BLaER1 treated with 17β-estradiol and CSF1 and Interleukin-3, amounts not matched to agents 10 nM and 100 nM (cell line): ENCODE measurements around the gene AGAP1.
A peak's percentile ranks its signal among the peaks of the same experiment; 100 is the strongest.

Source experiments
- H3K27ac ChIP-seq, 11 experiments: shearing (Covaris generic); formaldehyde crosslinking; 2 replicates each; pipeline ENCODE4 v1.8.1; 2022
- H3K27me3 ChIP-seq, 11 experiments: shearing (Covaris generic); formaldehyde crosslinking; 2 replicates each; pipeline ENCODE4 v1.8.1; 2022
- H3K36me3 ChIP-seq, 11 experiments: shearing (Covaris generic); formaldehyde crosslinking; 2 replicates each; pipeline ENCODE4 v1.8.1; 2022
- H3K4me1 ChIP-seq, 10 experiments: shearing (Covaris generic); formaldehyde crosslinking; 2 replicates each; pipeline ENCODE4 v1.8.1; 2022
- H3K4me2 ChIP-seq, 11 experiments: shearing (Covaris generic); formaldehyde crosslinking; 2 replicates each; pipeline ENCODE4 v1.8.1; 2022
- H3K4me3 ChIP-seq, 10 experiments: shearing (Covaris generic); formaldehyde crosslinking; 2 replicates each; pipeline ENCODE4 v1.8.1; 2022
- H3K9ac ChIP-seq, 11 experiments: shearing (Covaris generic); formaldehyde crosslinking; 2 replicates each; pipeline ENCODE4 v1.8.1; 2022
- H3K9me3 ChIP-seq, 11 experiments: shearing (Covaris generic); formaldehyde crosslinking; replicated peaks in 1 of 11; 2 replicates each; pipeline ENCODE4 v1.8.1; 2022
- H4K20me1 ChIP-seq, 11 experiments: shearing (Covaris generic); formaldehyde crosslinking; 2 replicates each; pipeline ENCODE4 v1.8.1; 2022
- Cebpa-rat ChIP-seq, 11 experiments: shearing (Covaris generic); IDR thresholded peaks; 2 replicates each; pipeline ENCODE4 v1.8.1; 2022

AGAP1 gene

GRCh38 chr2:235495373-235496238 lies 1.8 kb downstream of the AGAP1 start:
- Histone ChIP-seq H3K27ac (peak overlapping the region in 7 of 11 experiments; percentile 75 to 85 (median 80); a peak in 10 of 22 replicates), H3K9me3 (peaks cover 0 to 12% (median 4%) of the 10 kb centered on the region in 11 experiments; a peak in 6 of 22 replicates), H3K9ac (peak overlapping the region; percentile 75 to 90 (median 85); a peak in 21 of 22 replicates), H3K27me3 (peaks cover 0 to 39% (median 0%) of the 10 kb centered on the region in 11 experiments; a peak in 6 of 22 replicates), H3K4me2 (peak overlapping the region; percentile 93 to 100 (median 98)), H3K4me1 (peaks cover 29 to 70% (median 55%) of the 10 kb centered on the region in 10 experiments), H4K20me1 (peaks cover 54 to 61% (median 59%) of the 10 kb centered on the region in 11 experiments; a peak in 21 of 22 replicates), H3K36me3 (no peaks in the 10 kb centered on the region), H3K4me3 (peak overlapping the region; percentile 69 to 87 (median 82))
- TF ChIP-seq Cebpa-rat (IDR thresholded peaks at IDR 0.05), result no peak

- peak overlapping the region in 8 of 10 experiments; percentile 79 to 87 (median 85); a peak in 13 of 20 replicates for H3K4me3 ChIP-seq
- H3K4me1 ChIP-seq, result peaks cover 35 to 76% (median 61%) of the 10 kb centered on the region in 10 experiments
- no peak for TF ChIP-seq Cebpa-rat (IDR thresholded peaks at IDR 0.05)
- H4K20me1 ChIP-seq, result peaks cover 60 to 67% (median 65%) of the 10 kb centered on the region in 11 experiments; a peak in 21 of 22 replicates
- no peak overlapping the region for H3K27ac ChIP-seq
- H3K9me3 ChIP-seq, result peaks cover 0 to 12% (median 4%) of the 10 kb centered on the region in 11 experiments; a peak in 6 of 22 replicates
- peaks cover 0 to 39% (median 0%) of the 10 kb centered on the region in 11 experiments; a peak in 6 of 22 replicates for H3K27me3 ChIP-seq
- H3K9ac ChIP-seq, result peak overlapping the region in 7 of 11 experiments; percentile 84 to 90 (median 87); a peak in 10 of 22 replicates
- H3K36me3 ChIP-seq, result no peaks in the 10 kb centered on the region
- H3K4me2 ChIP-seq, result peak overlapping the region; percentile 93 to 100 (median 98)
These were observed 2.4 kb downstream of the AGAP1 start for GRCh38 chr2:235496239-235496621.

DNA sequence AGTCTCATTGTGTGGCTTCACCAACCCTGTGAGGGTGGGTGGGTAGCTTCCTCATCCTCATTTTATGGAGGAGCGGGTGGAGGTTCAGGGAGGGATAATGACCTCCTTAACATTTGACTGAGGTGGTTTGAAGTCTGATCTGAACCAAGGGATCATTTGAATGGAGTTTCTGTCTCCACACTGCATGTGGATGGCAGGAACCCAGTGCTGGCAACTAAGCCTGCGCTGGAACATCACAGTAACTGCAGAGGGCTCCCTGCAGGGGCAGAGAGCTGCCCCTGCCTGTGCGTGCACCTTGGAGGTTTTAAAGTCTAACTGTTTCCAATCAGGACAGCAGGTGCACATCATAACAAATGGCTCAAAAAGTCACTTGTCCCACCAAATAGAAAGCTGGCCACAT lies 3.3 kb downstream of the AGAP1 start:
- Histone ChIP-seq H3K9me3 (peaks cover 0 to 3% (median 0%) of the 10 kb centered on the region in 11 experiments; a peak in 2 of 22 replicates), H3K9ac (no peak overlapping the region), H3K36me3 (no peaks in the 10 kb centered on the region), H3K4me2 (peak overlapping the region; percentile 93 to 100 (median 98); a peak in 21 of 22 replicates), H3K27me3 (peaks cover 0 to 39% (median 0%) of the 10 kb centered on the region in 11 experiments; a peak in 6 of 22 replicates), H3K4me3 (no peak overlapping the region), H3K27ac (no peak overlapping the region), H4K20me1 (peaks cover 67 to 75% (median 74%) of the 10 kb centered on the region in 11 experiments; a peak in 21 of 22 replicates), H3K4me1 (peaks cover 44 to 84% (median 70%) of the 10 kb centered on the region in 10 experiments)
- TF ChIP-seq Cebpa-rat (IDR thresholded peaks at IDR 0.05), result no peak

GRCh38 chr2:235498541-235498940 lies 4.7 kb downstream of the AGAP1 start:
- peaks cover 78 to 90% (median 88%) of the 10 kb centered on the region in 11 experiments; a peak in 21 of 22 replicates for H4K20me1 ChIP-seq
- peaks cover 48 to 84% (median 71%) of the 10 kb centered on the region in 10 experiments for H3K4me1 ChIP-seq
- TF ChIP-seq Cebpa-rat (IDR thresholded peaks at IDR 0.05), result no peak
- H3K36me3 ChIP-seq, result no peaks in the 10 kb centered on the region
- H3K9me3 ChIP-seq, result no peaks in the 10 kb centered on the region
- H3K4me3 ChIP-seq, result no peak overlapping the region
- peak overlapping the region in 1 of 11 experiments; percentile 15; a peak in 2 of 22 replicates for H3K4me2 ChIP-seq
- H3K27ac ChIP-seq, result no peak overlapping the region
- H3K27me3 ChIP-seq, result peaks cover 0 to 36% (median 0%) of the 10 kb centered on the region in 11 experiments; a peak in 6 of 22 replicates
- H3K9ac ChIP-seq, result no peak overlapping the region

DNA sequence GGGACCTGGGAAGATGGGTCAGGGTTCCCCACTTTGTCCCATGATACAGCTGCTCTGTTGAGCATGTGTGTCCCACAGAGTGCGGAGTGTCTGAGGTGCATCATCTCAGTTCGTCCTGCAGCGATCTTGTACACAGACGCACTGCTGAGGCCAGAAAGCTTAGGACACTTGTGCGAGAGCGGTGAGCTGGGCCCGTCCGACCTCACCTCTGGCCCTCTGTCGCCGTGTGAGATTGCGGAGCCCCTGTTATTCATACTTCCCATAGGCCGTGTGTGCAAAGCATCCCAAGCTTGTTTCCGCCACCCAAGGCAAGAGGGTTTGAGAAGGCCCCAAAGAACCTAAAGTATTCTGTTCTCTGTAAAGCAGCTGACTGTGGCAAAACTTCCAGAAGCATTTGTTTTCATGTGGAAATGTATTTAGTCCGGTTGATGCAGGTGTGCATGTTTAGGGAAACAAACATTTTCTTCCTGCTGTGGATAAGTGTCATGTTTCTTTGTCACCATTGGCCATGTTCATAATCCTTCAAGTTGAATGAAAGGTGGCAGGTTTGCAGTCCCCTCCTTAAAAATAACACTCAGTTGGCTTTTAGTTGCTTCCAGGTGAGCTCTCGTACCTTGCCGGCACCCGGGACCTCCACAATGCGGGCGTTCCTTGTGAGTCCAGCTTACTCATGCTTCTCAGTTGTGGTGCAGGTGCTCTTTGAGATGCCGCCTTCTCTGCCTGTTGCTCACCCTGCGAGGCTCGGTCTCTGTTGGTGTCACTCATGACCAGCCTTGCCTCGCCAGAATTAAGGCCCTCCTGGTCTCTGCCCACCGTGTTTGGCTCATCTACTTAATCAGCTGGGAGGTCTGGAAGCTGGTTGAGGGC lies 5.3 kb downstream of the AGAP1 start:
- Histone ChIP-seq H3K4me1 (peaks cover 48 to 86% (median 72%) of the 10 kb centered on the region in 10 experiments), H3K36me3 (no peaks in the 10 kb centered on the region), H3K9me3 (no peaks in the 10 kb centered on the region), H3K4me2 (peak overlapping the region in 2 of 11 experiments; percentile 15 to 94; a peak in 3 of 22 replicates), H3K9ac (no peak overlapping the region), H3K27me3 (peaks cover 0 to 36% (median 0%) of the 10 kb centered on the region in 11 experiments; a peak in 5 of 22 replicates), H4K20me1 (peaks cover 85 to 96% (median 94%) of the 10 kb centered on the region in 11 experiments; a peak in 21 of 22 replicates), H3K4me3 (no peak overlapping the region), H3K27ac (no peak overlapping the region)
- no peak for TF ChIP-seq Cebpa-rat (IDR thresholded peaks at IDR 0.05)

- Histone ChIP-seq H3K4me2 (peak overlapping the region; percentile 76 to 94 (median 91)), H3K4me1 (peaks cover 44 to 90% (median 76%) of the 10 kb centered on the region in 10 experiments), H3K9ac (no peak overlapping the region), H3K4me3 (no peak overlapping the region), H4K20me1 (peaks cover 87 to 100% (median 99%) of the 10 kb centered on the region in 11 experiments; a peak in 21 of 22 replicates), H3K27ac (no peak overlapping the region; a peak in 1 of 22 replicates), H3K9me3 (no peaks in the 10 kb centered on the region), H3K27me3 (peaks cover 0 to 36% (median 0%) of the 10 kb centered on the region in 11 experiments; a peak in 5 of 22 replicates), H3K36me3 (no peaks in the 10 kb centered on the region)
- TF ChIP-seq Cebpa-rat (IDR thresholded peaks at IDR 0.05), result no peak
These were observed 6.4 kb downstream of the AGAP1 start for GRCh38 chr2:235500110-235500760.

DNA sequence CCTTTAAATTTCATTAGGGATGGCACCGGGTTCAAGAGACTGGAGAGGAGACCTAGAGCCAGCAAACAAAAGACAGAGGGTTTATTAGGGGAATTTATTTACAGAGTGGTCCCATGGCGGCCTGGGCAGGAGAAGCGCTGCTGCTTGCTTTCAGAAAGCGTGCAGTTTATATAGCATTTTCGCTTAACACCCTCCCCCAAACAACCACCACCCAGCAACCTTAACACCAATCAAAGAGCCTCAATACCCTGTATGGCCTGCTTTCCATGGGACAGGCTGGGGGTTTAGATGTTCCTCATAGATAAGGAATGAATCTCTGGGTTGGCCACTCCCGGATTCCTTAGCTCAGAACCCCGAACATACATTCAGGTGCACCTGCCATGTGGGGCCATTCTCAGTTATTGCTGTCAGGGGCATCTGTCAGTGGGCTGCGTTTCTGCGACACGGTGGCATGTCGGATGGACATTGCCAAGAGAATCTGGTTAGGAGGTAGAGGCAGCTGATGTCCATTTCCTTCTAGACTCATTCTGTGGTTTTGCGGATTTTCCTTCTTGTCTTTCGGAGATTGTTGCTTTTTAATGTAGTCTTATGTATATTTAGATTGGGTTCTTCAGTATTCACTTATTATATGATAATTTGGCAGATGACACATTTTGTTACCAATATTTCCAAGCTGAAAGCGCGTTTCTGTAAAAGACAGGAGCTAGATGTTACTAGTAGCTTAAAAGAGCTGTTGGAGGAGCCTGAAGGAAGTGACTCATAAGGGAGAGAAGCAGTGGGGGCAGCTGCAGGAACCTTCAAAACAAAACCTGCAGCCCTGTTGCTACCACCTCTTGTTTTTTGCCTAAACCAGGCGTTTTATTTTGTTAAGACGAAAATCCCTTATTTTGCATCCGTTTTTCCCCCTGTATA lies 7.2 kb downstream of the AGAP1 start:
- Histone ChIP-seq H3K9me3 (no peaks in the 10 kb centered on the region), H3K27me3 (peaks cover 0 to 29% (median 0%) of the 10 kb centered on the region in 11 experiments; a peak in 5 of 22 replicates), H4K20me1 (peaks cover 80 to 100% (median 97%) of the 10 kb centered on the region in 11 experiments; a peak in 21 of 22 replicates), H3K9ac (peak overlapping the region in 9 of 11 experiments; percentile 8 to 54 (median 30); a peak in 7 of 22 replicates), H3K27ac (peak overlapping the region in 5 of 11 experiments; percentile 13 to 58 (median 21); a peak in 6 of 22 replicates), H3K4me2 (peak overlapping the region; percentile 76 to 94 (median 91)), H3K4me1 (peaks cover 36 to 87% (median 72%) of the 10 kb centered on the region in 10 experiments), H3K36me3 (no peaks in the 10 kb centered on the region), H3K4me3 (peak overlapping the region; percentile 6 to 59 (median 38); a peak in 14 of 20 replicates)
- no peak for TF ChIP-seq Cebpa-rat (IDR thresholded peaks at IDR 0.05)
